IMR-90 (cell line): ENCODE data around the gene RPH3AL. TPM values are rescaled to one million over a fixed set of nuclear protein-coding genes. Genes with fewer than 3 reads are reported as not detected.

Experiments
- ATAC-seq: fragments of 200-7000 bp; cut with Tn5 transposase; 2 replicates; pipeline ENCODE4 v1.9.1; 2020; ENCODE audit warnings: low read depth, mild to moderate bottlenecking, moderate library complexity
- BruUV-seq: library from RNA; stranded (reverse); fragments of 400-500 nt; replicated peaks from 2 replicates; lab custom pipeline; 2021; lab: Mats Ljungman, UMichigan
- CTCF ChIA-PET: fragments of 300-600 bp; formaldehyde crosslinking; extraction: SDS; loops from one replicate; lab custom pipeline; 2021; ENCODE audit warnings: antibody characterized with exemption; lab: Yijun Ruan, JAX
- POLR2A ChIA-PET: fragments of 300-600 bp; sonication (Branson Sonifier 250); formaldehyde crosslinking; loops from one replicate; lab custom pipeline; 2022; ENCODE audit warnings: antibody characterized with exemption; ENCODE audit not compliant: unreplicated experiment; lab: Charles Lee
- DNase-seq: peaks from one replicate; pipeline ENCODE4 v3.0.0; 2013
- H2AFZ ChIP-seq: replicated peaks from 2 replicates; pipeline ENCODE3; 2013; ENCODE audit warnings: low read length, mild to moderate bottlenecking; ENCODE audit not compliant: poor library complexity
- H2AK5ac ChIP-seq: 2 replicates; pipeline ENCODE4 v1.6.1; 2013; ENCODE audit warnings: low read depth, low read length, inconsistent platforms
- H2AK9ac ChIP-seq: replicated peaks from 2 replicates; pipeline ENCODE3; 2013; ENCODE audit warnings: mild to moderate bottlenecking, low read depth, low read length, moderate library complexity; ENCODE audit not compliant: poor library complexity
- H2BK120ac ChIP-seq: 2 replicates; pipeline ENCODE4 v1.6.1; 2013; ENCODE audit warnings: low read depth, low read length, inconsistent platforms
- H2BK15ac ChIP-seq: 3 replicates; pipeline ENCODE4 v1.6.1; 2013; ENCODE audit warnings: low read depth, low read length, inconsistent platforms
- H2BK20ac ChIP-seq: 2 replicates; pipeline ENCODE4 v1.6.1; 2013; ENCODE audit warnings: low read depth, mild to moderate bottlenecking, inconsistent platforms, low read length, moderate library complexity
- H2BK5ac ChIP-seq: 2 replicates; pipeline ENCODE4 v1.6.1; 2013; ENCODE audit warnings: mild to moderate bottlenecking, low read depth, low read length, inconsistent platforms; ENCODE audit not compliant: poor library complexity, severe bottlenecking
- H3K14ac ChIP-seq: replicated peaks from 2 replicates; pipeline ENCODE4 v1.6.1; 2013; ENCODE audit warnings: low read depth, low read length, inconsistent platforms
- H3K18ac ChIP-seq: 2 replicates; pipeline ENCODE4 v1.6.1; 2013; ENCODE audit warnings: low read depth, low read length, control low read depth
- H3K23ac ChIP-seq: 2 replicates; pipeline ENCODE4 v1.6.1; 2013; ENCODE audit warnings: low read depth, low read length, inconsistent platforms
- H3K27ac ChIP-seq: 2 replicates; pipeline ENCODE4 v1.5.1; 2013; ENCODE audit warnings: mild to moderate bottlenecking, control low read depth, low read length; ENCODE audit not compliant: insufficient read depth
- H3K27me3 ChIP-seq: 2 replicates; pipeline ENCODE4 v1.6.1; 2013; ENCODE audit warnings: low read length; ENCODE audit not compliant: control insufficient read depth, insufficient read depth
- H3K36me3 ChIP-seq: 2 replicates; pipeline ENCODE4 v1.6.1; 2013; ENCODE audit warnings: low read length, mixed read lengths; ENCODE audit not compliant: control insufficient read depth, insufficient read depth
- H3K4ac ChIP-seq: 2 replicates; pipeline ENCODE4 v1.6.1; 2013; ENCODE audit warnings: low read depth, low read length, inconsistent platforms
- H3K4me1 ChIP-seq: 2 replicates; pipeline ENCODE4 v1.6.1; 2013; ENCODE audit warnings: low read length, mixed read lengths; ENCODE audit not compliant: control insufficient read depth, insufficient read depth
- H3K4me2 ChIP-seq: 2 replicates; pipeline ENCODE4 v1.6.1; 2013; ENCODE audit warnings: low read depth, mild to moderate bottlenecking, control low read depth, low read length, moderate library complexity
- H3K4me3 ChIP-seq: 2 replicates; pipeline ENCODE4 v1.5.1; 2013; ENCODE audit warnings: low read depth, mild to moderate bottlenecking, control low read depth, low read length, moderate library complexity; ENCODE audit not compliant: insufficient read depth
- H3K56ac ChIP-seq: 2 replicates; pipeline ENCODE4 v1.6.1; 2013; ENCODE audit warnings: low read length, inconsistent platforms; ENCODE audit not compliant: insufficient read depth; ENCODE audit errors: extremely low read depth
- H3K79me1 ChIP-seq, 2 experiments: 2 replicates each; pipeline ENCODE4 v1.6.1; 2013; ENCODE audit warnings: low read length in 2 of 2, inconsistent platforms in 1 of 2, low read depth in 1 of 2
- H3K9ac ChIP-seq: 2 replicates; pipeline ENCODE4 v1.6.1; 2013; ENCODE audit warnings: low read depth, low read length, control low read depth
- H3K9me1 ChIP-seq: 2 replicates; pipeline ENCODE4 v1.6.1; 2013; ENCODE audit warnings: low read length, inconsistent platforms; ENCODE audit not compliant: insufficient read depth
- H3K9me3 ChIP-seq: 2 replicates; pipeline ENCODE4 v1.6.1; 2013; ENCODE audit warnings: low read length; ENCODE audit not compliant: control insufficient read depth, insufficient read depth
- H4K20me1 ChIP-seq: 2 replicates; pipeline ENCODE4 v1.6.1; 2013; ENCODE audit warnings: low read length, inconsistent platforms; ENCODE audit not compliant: insufficient read depth
- H4K5ac ChIP-seq: 2 replicates; pipeline ENCODE4 v1.6.1; 2013; ENCODE audit warnings: mild to moderate bottlenecking, low read depth, low read length, control low read depth
- H4K8ac ChIP-seq, 2 experiments: 2 replicates each; pipeline ENCODE4 v1.6.1; 2013; ENCODE audit warnings: low read depth in 2 of 2, low read length in 2 of 2, control low read depth in 1 of 2, inconsistent platforms in 1 of 2
- H4K91ac ChIP-seq: 2 replicates; pipeline ENCODE4 v1.6.1; 2013; ENCODE audit warnings: low read depth, low read length, inconsistent platforms; ENCODE audit not compliant: insufficient read depth
- BHLHE40 ChIP-seq: fragments of 150-350 bp; IDR thresholded peaks from 2 replicates; pipeline ENCODE4 v1.6.1; 2016; ENCODE audit warnings: mild to moderate bottlenecking, low read depth, low read length
- CEBPB ChIP-seq: IDR thresholded peaks from 2 replicates; pipeline ENCODE4 v1.6.1; 2012; ENCODE audit warnings: low read depth, low read length, improper control_type of control experiment
- CHD1 ChIP-seq: IDR thresholded peaks from 2 replicates; pipeline ENCODE4 v1.6.1; 2012; ENCODE audit warnings: low read depth, low read length, improper control_type of control experiment
- FOS ChIP-seq: fragments of 150-350 bp; IDR thresholded peaks from 2 replicates; pipeline ENCODE4 v1.6.1; 2016; ENCODE audit warnings: low read depth, low read length
- MAFK ChIP-seq: IDR thresholded peaks from 2 replicates; pipeline ENCODE4 v1.6.1; 2012; ENCODE audit warnings: low read depth, low read length, improper control_type of control experiment
- POLR2A ChIP-seq: IDR thresholded peaks from 2 replicates; pipeline ENCODE4 v1.6.1; 2012; ENCODE audit warnings: mild to moderate bottlenecking, low read depth, low read length
- RCOR1 ChIP-seq: IDR thresholded peaks from 2 replicates; pipeline ENCODE4 v1.6.1; 2012; ENCODE audit warnings: mild to moderate bottlenecking, low read length, improper control_type of control experiment; ENCODE audit not compliant: insufficient replicate concordance
- WGBS, 2 experiments: methylation state at CpG; one replicate each; pipeline versions ENCODE4 v1.1.5 to v1.1.7; 2013; ENCODE audit warnings: missing lambda C conversion rate in 2 of 2; ENCODE audit not compliant: insufficient read length in 1 of 2; ENCODE audit errors: extremely low coverage in 2 of 2; 5-methylcytosine and 5-hydroxymethylcytosine counted together
- dilution Hi-C: fragments of 300-500 bp; cut with HindIII; formaldehyde crosslinking; loops from one replicate; pipeline ENCODE4 v1.14.3; 2018; ENCODE audit warnings: low sequenced_read_pairs; ENCODE audit not compliant: unreplicated experiment
- in situ Hi-C: fragments of 300-500 bp; cut with MboI; formaldehyde crosslinking; loops from 3 replicates; pipeline ENCODE4 v1.14.3; 2019; ENCODE audit warnings: low sequenced_read_pairs, inconsistent platforms, mixed read lengths
- intact Hi-C: fragments of 100-400 bp; cut with micrococcal nuclease; formaldehyde crosslinking; loops from 2 replicates; pipeline ENCODE4 v1.10.0; 2022
- polyA plus RNA-seq, 3 experiments: library from polyadenylated mRNA; depleted of rRNA; stranded (reverse); fragments of >200 nt; gene quantifications; 2 replicates each; pipeline ENCODE4 v1.2.3, GENCODE V29; 2012; ENCODE audit warnings: low replicate concordance in 1 of 3
- total RNA-seq: library from RNA; depleted of rRNA; stranded (reverse); fragments of >200 nt; gene quantifications from 2 replicates; pipeline ENCODE4 v1.2.3, GENCODE V29; 2012

The RPH3AL gene
- total and polyA plus RNA-seq, 2 of the 4 experiments (the other 2 are of a cell fraction): 1.8 to 2.5 TPM

GRCh38 chr17:238964-239259, 113.7 kb downstream of the RPH3AL start:
- Histone ChIP-seq H3K4me1 (no peaks in the 10 kb centered on the region), H3K4me3 (no peak overlapping the region), H4K91ac (no peak overlapping the region), H2AK5ac (no peak overlapping the region), H2BK20ac (no peak overlapping the region), H4K20me1 (no peaks in the 10 kb centered on the region), H3K9me1 (no peaks in the 10 kb centered on the region), H3K4ac (no peak overlapping the region), H3K14ac (no peak overlapping the region), H3K79me1 (no peaks in the 10 kb centered on the region), H2AK9ac (no peak overlapping the region), H3K27me3 (peaks cover 4% of the 10 kb centered on the region; the same call in 1 of the 2 replicates), H4K8ac (no peak overlapping the region), H2BK15ac (no peak overlapping the region), H3K9ac (no peak overlapping the region), H2AFZ (no peak overlapping the region), H3K27ac (no peak overlapping the region), H2BK5ac (no peak overlapping the region), H3K36me3 (no peaks in the 10 kb centered on the region), H4K5ac (no peak overlapping the region), H3K9me3 (no peaks in the 10 kb centered on the region), H3K56ac (no peak overlapping the region), H3K23ac (no peak overlapping the region), H3K18ac (no peak overlapping the region), H3K4me2 (no peak overlapping the region), H2BK120ac (no peak overlapping the region)
- POLR2A ChIA-PET: no interaction called here
- BruUV-seq: no TSS peak
- ATAC-seq (no peak), DNase-seq (no peak)
- dilution Hi-C loops (no loop called here), in situ Hi-C loops (no loop called here), intact Hi-C loops (no loop called here)
- WGBS, 2 experiments: no CpG with 5 or more reads among the region's 4 CpGs
- CTCF ChIA-PET: no interaction called here
- no peak for TF ChIP-seq CHD1
- TF ChIP-seq RCOR1: no peak
- TF ChIP-seq BHLHE40: no peak
- no peak for TF ChIP-seq FOS
- TF ChIP-seq POLR2A: no peak
- no peak for TF ChIP-seq MAFK
- TF ChIP-seq CEBPB: no peak
